ENCODE measurements around the gene PIGR. TPM values are rescaled to one million over a fixed set of nuclear protein-coding genes. Genes with fewer than 3 reads are reported as not detected.

The PIGR gene
- total RNA-seq, 2 experiments from 2014 or later, result not detected

- ATAC-seq (ENCODE audit: low read depth), result no peak
- no peak overlapping the region for H3K4me3 Mint-ChIP-seq
- no peak overlapping the region for H3K27ac Mint-ChIP-seq
- peaks cover 8% of the 10 kb centered on the region for H3K4me1 Mint-ChIP-seq
- no peaks in the 10 kb centered on the region for H3K36me3 Mint-ChIP-seq
- H3K9me3 Mint-ChIP-seq, result peaks cover 3% of the 10 kb centered on the region
- POLR2A ChIA-PET, result no interaction called here
- no peaks in the 10 kb centered on the region for H3K27me3 Mint-ChIP-seq
- DNase-seq, result no peak
These were observed 50.9 kb downstream of the PIGR start for GRCh38 chr1:206895325-206895724.

GRCh38 chr1:206893380-206893779 is 52.9 kb downstream of the PIGR start:
- Mint-ChIP-seq H3K36me3 (no peaks in the 10 kb centered on the region), H3K27ac (no peak overlapping the region), H3K4me3 (no peak overlapping the region), H3K4me1 (peaks cover 11% of the 10 kb centered on the region), H3K27me3 (no peaks in the 10 kb centered on the region), H3K9me3 (peaks cover 3% of the 10 kb centered on the region)
- POLR2A ChIA-PET, result no interaction called here
- no peak for ATAC-seq (ENCODE audit: low read depth)
- DNase-seq, result no peak

- ATAC-seq (ENCODE audit: low read depth), result no peak
- POLR2A ChIA-PET, result interaction anchor here (0.6 kb wide), 1 partner anchor 252 kb away, joined by 4 read pairs; no protein-coding TSS in a partner anchor
- Mint-ChIP-seq H3K27ac (no peak overlapping the region), H3K9me3 (peaks cover 3% of the 10 kb centered on the region), H3K27me3 (no peaks in the 10 kb centered on the region), H3K36me3 (peaks cover 2% of the 10 kb centered on the region), H3K4me3 (no peak overlapping the region), H3K4me1 (peaks cover 13% of the 10 kb centered on the region)
- no peak for DNase-seq
These were observed 53.8 kb downstream of the PIGR start for GRCh38 chr1:206892351-206892984.

- peaks cover 3% of the 10 kb centered on the region for H3K9me3 Mint-ChIP-seq
- POLR2A ChIA-PET, result interaction anchor here (0.6 kb wide), 1 partner anchor 120 kb away, joined by 4 read pairs; no protein-coding TSS in a partner anchor
- DNase-seq (no peak), ATAC-seq (ENCODE audit: low read depth) (no peak)
- no peaks in the 10 kb centered on the region for H3K27me3 Mint-ChIP-seq
- H3K4me1 Mint-ChIP-seq, result peaks cover 13% of the 10 kb centered on the region
- H3K27ac Mint-ChIP-seq, result no peak overlapping the region
- peaks cover 2% of the 10 kb centered on the region for H3K36me3 Mint-ChIP-seq
- no peak overlapping the region for H3K4me3 Mint-ChIP-seq
These were observed 54.9 kb downstream of the PIGR start for GRCh38 chr1:206891412-206891811.

GRCh38 chr1:206890125-206891060 is 55.9 kb downstream of the PIGR start:
- Mint-ChIP-seq H3K9me3 (peaks cover 3% of the 10 kb centered on the region), H3K36me3 (peaks cover 2% of the 10 kb centered on the region), H3K27me3 (no peaks in the 10 kb centered on the region), H3K4me1 (peaks cover 13% of the 10 kb centered on the region), H3K27ac (no peak overlapping the region), H3K4me3 (no peak overlapping the region)
- POLR2A ChIA-PET, result interaction anchor here (0.6 kb wide), 1 partner anchor 121 kb away, joined by 4 read pairs; no protein-coding TSS in a partner anchor
- no peak for ATAC-seq (ENCODE audit: low read depth)
- DNase-seq, result no peak

GRCh38 chr1:206887701-206888100 is 58.6 kb downstream of the PIGR start:
- ATAC-seq (ENCODE audit: low read depth), result no peak
- H3K27ac Mint-ChIP-seq, result no peak overlapping the region
- peaks cover 2% of the 10 kb centered on the region for H3K36me3 Mint-ChIP-seq
- no peak for DNase-seq
- H3K4me1 Mint-ChIP-seq, result peaks cover 11% of the 10 kb centered on the region
- H3K9me3 Mint-ChIP-seq, result peaks cover 3% of the 10 kb centered on the region
- no peak overlapping the region for H3K4me3 Mint-ChIP-seq
- POLR2A ChIA-PET, result no interaction called here
- no peaks in the 10 kb centered on the region for H3K27me3 Mint-ChIP-seq

GRCh38 chr1:206886831-206887230 is 59.4 kb downstream of the PIGR start:
- Mint-ChIP-seq H3K4me1 (peaks cover 11% of the 10 kb centered on the region), H3K27me3 (no peaks in the 10 kb centered on the region), H3K27ac (no peak overlapping the region), H3K4me3 (no peak overlapping the region), H3K9me3 (peaks cover 4% of the 10 kb centered on the region), H3K36me3 (peaks cover 2% of the 10 kb centered on the region)
- ATAC-seq (ENCODE audit: low read depth) (no peak), DNase-seq (no peak)
- POLR2A ChIA-PET, result no interaction called here

- DNase-seq (no peak), ATAC-seq (ENCODE audit: low read depth) (no peak)
- H3K9me3 Mint-ChIP-seq, result peaks cover 3% of the 10 kb centered on the region
- no peak overlapping the region for H3K4me3 Mint-ChIP-seq
- POLR2A ChIA-PET, result no interaction called here
- H3K27me3 Mint-ChIP-seq, result no peaks in the 10 kb centered on the region
- H3K36me3 Mint-ChIP-seq, result peaks cover 2% of the 10 kb centered on the region
- no peak overlapping the region for H3K27ac Mint-ChIP-seq
- H3K4me1 Mint-ChIP-seq, result peaks cover 7% of the 10 kb centered on the region
These were observed 60.8 kb downstream of the PIGR start for GRCh38 chr1:206885341-206886060.

GRCh38 chr1:206883876-206884275 is 62.4 kb downstream of the PIGR start:
- Mint-ChIP-seq H3K4me3 (no peak overlapping the region), H3K4me1 (peaks cover 2% of the 10 kb centered on the region), H3K9me3 (peaks cover 7% of the 10 kb centered on the region), H3K36me3 (peaks cover 2% of the 10 kb centered on the region), H3K27ac (no peak overlapping the region), H3K27me3 (no peaks in the 10 kb centered on the region)
- DNase-seq (no peak), ATAC-seq (ENCODE audit: low read depth) (no peak)
- POLR2A ChIA-PET, result interaction anchor here (1.0 kb wide), 1 partner anchor 16 kb away, joined by 3 read pairs; no protein-coding TSS in a partner anchor

- no peak overlapping the region for H3K27ac Mint-ChIP-seq
- H3K4me3 Mint-ChIP-seq, result no peak overlapping the region
- DNase-seq (no peak), ATAC-seq (ENCODE audit: low read depth) (no peak)
- no peaks in the 10 kb centered on the region for H3K27me3 Mint-ChIP-seq
- H3K36me3 Mint-ChIP-seq, result no peaks in the 10 kb centered on the region
- H3K9me3 Mint-ChIP-seq, result peaks cover 11% of the 10 kb centered on the region
- H3K4me1 Mint-ChIP-seq, result no peaks in the 10 kb centered on the region
- POLR2A ChIA-PET, result no interaction called here
These were observed 63.1 kb downstream of the PIGR start for GRCh38 chr1:206883160-206883559.

- no peak overlapping the region for H3K4me3 Mint-ChIP-seq
- no peak for DNase-seq
These were observed 63.7 kb downstream of the PIGR start for GRCh38 chr1:206882555-206882954.

GRCh38 chr1:206880314-206880713 is 66.0 kb downstream of the PIGR start:
- H3K4me1 Mint-ChIP-seq, result no peaks in the 10 kb centered on the region
- DNase-seq (no peak), ATAC-seq (ENCODE audit: low read depth) (no peak)
- H3K4me3 Mint-ChIP-seq, result no peak overlapping the region
- POLR2A ChIA-PET, result no interaction called here
- H3K9me3 Mint-ChIP-seq, result peaks cover 22% of the 10 kb centered on the region
- H3K36me3 Mint-ChIP-seq, result peaks cover 4% of the 10 kb centered on the region
- no peak overlapping the region for H3K27ac Mint-ChIP-seq
- no peaks in the 10 kb centered on the region for H3K27me3 Mint-ChIP-seq

More at GRCh38 chr1:206882555-206882954, 63.7 kb downstream of the PIGR start:
- Mint-ChIP-seq H3K4me1 (no peaks in the 10 kb centered on the region), H3K9me3 (peaks cover 17% of the 10 kb centered on the region), H3K27me3 (no peaks in the 10 kb centered on the region), H3K27ac (no peak overlapping the region), H3K36me3 (no peaks in the 10 kb centered on the region)
- no peak for ATAC-seq (ENCODE audit: low read depth)
- POLR2A ChIA-PET, result no interaction called here

Data from activated naive CD8-positive, alpha-beta T cell treated with anti-CD3 and anti-CD28 coated beads, Interleukin-2, amount 10 ng/mL, durations not matched to agents 7 days and 5 days (primary cell).